ENCODE measurements around the gene RNF166. TPM values are rescaled to one million over a fixed set of nuclear protein-coding genes. Genes with fewer than 3 reads are reported as not detected.

RNF166 gene
- polyA plus RNA-seq, 1 donor from 2014 or later, result 34.4 TPM

DNA sequence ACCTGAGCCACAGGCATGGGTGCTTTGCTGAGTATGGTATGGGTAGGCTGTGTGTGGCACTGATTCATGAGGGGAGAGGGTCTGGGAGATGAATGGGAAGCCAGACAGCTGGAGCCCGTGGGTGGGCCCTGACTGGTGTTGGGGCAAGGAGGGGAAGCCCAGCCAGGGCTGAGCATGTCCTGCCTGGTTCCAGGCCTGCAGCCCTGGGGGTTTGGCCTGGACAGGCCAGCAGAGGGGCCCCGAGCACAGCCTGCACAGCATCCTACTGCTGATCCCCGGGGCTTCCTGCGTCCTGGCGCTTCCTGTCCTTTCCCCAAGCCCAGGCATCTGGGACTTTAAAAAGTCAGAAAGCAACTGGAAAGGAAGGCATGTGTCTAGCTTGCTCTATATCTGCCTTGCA lies 38.7 kb downstream of the RNF166 start:
- Histone ChIP-seq H3K27me3 (ENCODE audit: insufficient read depth, low read depth, low read length) (no peaks in the 10 kb centered on the region), H2AFZ (ENCODE audit: low read depth, low read length) (no peak overlapping the region), H3K79me2 (replicated peaks; ENCODE audit: insufficient read depth, low read length) (peaks cover 6% of the 10 kb centered on the region), H3K4me2 (ENCODE audit: low read length) (no peak overlapping the region), H3K4me3 (ENCODE audit: low read length) (no peak overlapping the region), H4K20me1 (ENCODE audit: insufficient read depth) (no peaks in the 10 kb centered on the region), H3F3A (ENCODE audit: insufficient read depth, low read length, poor library complexity, severe bottlenecking) (no peaks in the 10 kb centered on the region), H3K9me3 (ENCODE audit: low read length) (no peaks in the 10 kb centered on the region), H3K9me2 (ENCODE audit: insufficient read depth, low read length) (no peaks in the 10 kb centered on the region), H3K36me3 (ENCODE audit: insufficient read depth, low read length) (no peaks in the 10 kb centered on the region), H3K27ac (ENCODE audit: low read length) (no peak overlapping the region), H3K9ac (ENCODE audit: low read length) (no peak overlapping the region)
- no peak for TF ChIP-seq MXI1 (conservative IDR thresholded peaks at IDR 0.05; ENCODE audit: poor library complexity, severe bottlenecking)
- TF ChIP-seq SMC3 (conservative IDR thresholded peaks at IDR 0.05; ENCODE audit: poor library complexity), result no peak

DNA sequence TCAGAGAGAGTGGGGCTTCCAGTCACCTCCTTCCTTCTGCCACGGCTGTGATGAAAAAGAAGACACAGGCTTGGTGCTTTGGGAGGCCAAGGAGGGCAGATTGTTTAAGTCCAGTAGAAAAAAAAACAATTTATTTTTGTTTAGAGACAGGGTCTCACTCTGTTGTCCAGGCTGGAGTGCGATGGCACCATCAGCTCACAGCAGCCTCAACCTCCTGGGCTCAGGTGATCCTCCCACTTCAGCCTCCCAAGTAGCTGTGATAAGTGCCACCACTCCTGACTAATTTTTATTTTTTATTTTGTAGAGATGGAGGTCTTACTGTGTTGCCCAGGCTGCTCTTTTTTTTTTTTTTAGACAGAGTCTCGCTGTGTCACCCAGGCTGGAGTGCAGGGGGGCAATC lies 40.6 kb downstream of the RNF166 start:
- Histone ChIP-seq H3K4me3 (ENCODE audit: low read length) (no peak overlapping the region), H3F3A (ENCODE audit: insufficient read depth, low read length, poor library complexity, severe bottlenecking) (no peaks in the 10 kb centered on the region), H3K9ac (ENCODE audit: low read length) (no peak overlapping the region), H4K20me1 (ENCODE audit: insufficient read depth) (no peaks in the 10 kb centered on the region), H3K36me3 (ENCODE audit: insufficient read depth, low read length) (no peaks in the 10 kb centered on the region), H3K27ac (ENCODE audit: low read length) (no peak overlapping the region), H3K4me2 (ENCODE audit: low read length) (no peak overlapping the region), H3K27me3 (ENCODE audit: insufficient read depth, low read depth, low read length) (no peaks in the 10 kb centered on the region), H3K9me3 (ENCODE audit: low read length) (no peaks in the 10 kb centered on the region), H3K79me2 (replicated peaks; ENCODE audit: insufficient read depth, low read length) (peaks cover 23% of the 10 kb centered on the region), H3K9me2 (ENCODE audit: insufficient read depth, low read length) (no peaks in the 10 kb centered on the region), H2AFZ (ENCODE audit: low read depth, low read length) (no peak overlapping the region)
- TF ChIP-seq, protein P1, sequence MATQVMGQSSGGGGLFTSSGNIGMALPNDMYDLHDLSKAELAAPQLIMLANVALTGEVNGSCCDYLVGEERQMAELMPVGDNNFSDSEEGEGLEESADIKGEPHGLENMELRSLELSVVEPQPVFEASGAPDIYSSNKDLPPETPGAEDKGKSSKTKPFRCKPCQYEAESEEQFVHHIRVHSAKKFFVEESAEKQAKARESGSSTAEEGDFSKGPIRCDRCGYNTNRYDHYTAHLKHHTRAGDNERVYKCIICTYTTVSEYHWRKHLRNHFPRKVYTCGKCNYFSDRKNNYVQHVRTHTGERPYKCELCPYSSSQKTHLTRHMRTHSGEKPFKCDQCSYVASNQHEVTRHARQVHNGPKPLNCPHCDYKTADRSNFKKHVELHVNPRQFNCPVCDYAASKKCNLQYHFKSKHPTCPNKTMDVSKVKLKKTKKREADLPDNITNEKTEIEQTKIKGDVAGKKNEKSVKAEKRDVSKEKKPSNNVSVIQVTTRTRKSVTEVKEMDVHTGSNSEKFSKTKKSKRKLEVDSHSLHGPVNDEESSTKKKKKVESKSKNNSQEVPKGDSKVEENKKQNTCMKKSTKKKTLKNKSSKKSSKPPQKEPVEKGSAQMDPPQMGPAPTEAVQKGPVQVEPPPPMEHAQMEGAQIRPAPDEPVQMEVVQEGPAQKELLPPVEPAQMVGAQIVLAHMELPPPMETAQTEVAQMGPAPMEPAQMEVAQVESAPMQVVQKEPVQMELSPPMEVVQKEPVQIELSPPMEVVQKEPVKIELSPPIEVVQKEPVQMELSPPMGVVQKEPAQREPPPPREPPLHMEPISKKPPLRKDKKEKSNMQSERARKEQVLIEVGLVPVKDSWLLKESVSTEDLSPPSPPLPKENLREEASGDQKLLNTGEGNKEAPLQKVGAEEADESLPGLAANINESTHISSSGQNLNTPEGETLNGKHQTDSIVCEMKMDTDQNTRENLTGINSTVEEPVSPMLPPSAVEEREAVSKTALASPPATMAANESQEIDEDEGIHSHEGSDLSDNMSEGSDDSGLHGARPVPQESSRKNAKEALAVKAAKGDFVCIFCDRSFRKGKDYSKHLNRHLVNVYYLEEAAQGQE (IDR thresholded peaks at IDR 0.05; ENCODE audit: borderline replicate concordance), result no peak
- TF ChIP-seq SMC3 (conservative IDR thresholded peaks at IDR 0.05; ENCODE audit: poor library complexity) (no peak), TAF1 (IDR thresholded peaks at IDR 0.05; ENCODE audit: low read depth) (no peak), MXI1 (conservative IDR thresholded peaks at IDR 0.05; ENCODE audit: poor library complexity, severe bottlenecking) (no peak), RAD21 (conservative IDR thresholded peaks at IDR 0.05) (no peak), POLR2AphosphoS5 (IDR thresholded peaks at IDR 0.05) (no peak), EZH2 (IDR thresholded peaks at IDR 0.05; ENCODE audit: borderline replicate concordance, insufficient read depth, low read length, poor library complexity, severe bottlenecking) (no peak), EP300 (conservative IDR thresholded peaks at IDR 0.05; ENCODE audit: poor library complexity, severe bottlenecking) (no peak)
- TF ChIP-seq, protein P2, sequence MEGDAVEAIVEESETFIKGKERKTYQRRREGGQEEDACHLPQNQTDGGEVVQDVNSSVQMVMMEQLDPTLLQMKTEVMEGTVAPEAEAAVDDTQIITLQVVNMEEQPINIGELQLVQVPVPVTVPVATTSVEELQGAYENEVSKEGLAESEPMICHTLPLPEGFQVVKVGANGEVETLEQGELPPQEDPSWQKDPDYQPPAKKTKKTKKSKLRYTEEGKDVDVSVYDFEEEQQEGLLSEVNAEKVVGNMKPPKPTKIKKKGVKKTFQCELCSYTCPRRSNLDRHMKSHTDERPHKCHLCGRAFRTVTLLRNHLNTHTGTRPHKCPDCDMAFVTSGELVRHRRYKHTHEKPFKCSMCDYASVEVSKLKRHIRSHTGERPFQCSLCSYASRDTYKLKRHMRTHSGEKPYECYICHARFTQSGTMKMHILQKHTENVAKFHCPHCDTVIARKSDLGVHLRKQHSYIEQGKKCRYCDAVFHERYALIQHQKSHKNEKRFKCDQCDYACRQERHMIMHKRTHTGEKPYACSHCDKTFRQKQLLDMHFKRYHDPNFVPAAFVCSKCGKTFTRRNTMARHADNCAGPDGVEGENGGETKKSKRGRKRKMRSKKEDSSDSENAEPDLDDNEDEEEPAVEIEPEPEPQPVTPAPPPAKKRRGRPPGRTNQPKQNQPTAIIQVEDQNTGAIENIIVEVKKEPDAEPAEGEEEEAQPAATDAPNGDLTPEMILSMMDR (IDR thresholded peaks at IDR 0.05; ENCODE audit: poor library complexity, severe bottlenecking), result no peak

DNA sequence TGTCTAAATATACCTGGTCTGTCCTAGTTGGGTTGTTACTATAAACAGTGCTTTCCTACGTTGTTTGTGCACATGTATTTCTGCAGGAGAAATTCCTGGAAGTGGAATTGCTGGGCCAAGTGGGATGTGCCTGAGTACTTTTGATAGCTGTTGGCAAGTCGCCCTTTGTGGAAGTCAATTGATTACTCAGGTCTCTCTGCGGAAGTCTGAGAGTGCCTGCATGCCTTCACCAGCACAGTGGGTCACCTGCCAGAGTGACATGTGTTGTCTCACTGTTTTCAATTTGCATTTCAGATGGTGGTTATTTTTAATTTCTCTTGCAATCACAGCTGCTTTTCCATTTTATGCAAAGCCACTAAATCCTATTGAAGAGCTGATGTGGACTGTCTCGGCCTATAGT lies 41.1 kb downstream of the RNF166 start:
- Histone ChIP-seq H4K20me1 (ENCODE audit: insufficient read depth) (no peaks in the 10 kb centered on the region), H2AFZ (ENCODE audit: low read depth, low read length) (no peak overlapping the region), H3K36me3 (ENCODE audit: insufficient read depth, low read length) (no peaks in the 10 kb centered on the region), H3K27ac (ENCODE audit: low read length) (no peak overlapping the region), H3K9me2 (ENCODE audit: insufficient read depth, low read length) (no peaks in the 10 kb centered on the region), H3F3A (ENCODE audit: insufficient read depth, low read length, poor library complexity, severe bottlenecking) (no peaks in the 10 kb centered on the region), H3K79me2 (replicated peaks; ENCODE audit: insufficient read depth, low read length) (peaks cover 24% of the 10 kb centered on the region), H3K9me3 (ENCODE audit: low read length) (no peaks in the 10 kb centered on the region), H3K4me2 (ENCODE audit: low read length) (no peak overlapping the region), H3K27me3 (ENCODE audit: insufficient read depth, low read depth, low read length) (no peaks in the 10 kb centered on the region), H3K4me3 (ENCODE audit: low read length) (no peak overlapping the region), H3K9ac (ENCODE audit: low read length) (no peak overlapping the region)
- no peak for TF ChIP-seq TAF1 (IDR thresholded peaks at IDR 0.05; ENCODE audit: low read depth)
- TF ChIP-seq SMC3 (conservative IDR thresholded peaks at IDR 0.05; ENCODE audit: poor library complexity), result no peak
- no peak for TF ChIP-seq RAD21 (conservative IDR thresholded peaks at IDR 0.05)
- TF ChIP-seq, protein P2 (IDR thresholded peaks at IDR 0.05; ENCODE audit: poor library complexity, severe bottlenecking), result no peak
- TF ChIP-seq, protein P1 (IDR thresholded peaks at IDR 0.05; ENCODE audit: borderline replicate concordance), result no peak
- no peak for TF ChIP-seq EZH2 (IDR thresholded peaks at IDR 0.05; ENCODE audit: borderline replicate concordance, insufficient read depth, low read length, poor library complexity, severe bottlenecking)
- TF ChIP-seq MXI1 (conservative IDR thresholded peaks at IDR 0.05; ENCODE audit: poor library complexity, severe bottlenecking), result no peak
- no peak for TF ChIP-seq EP300 (conservative IDR thresholded peaks at IDR 0.05; ENCODE audit: poor library complexity, severe bottlenecking)
- TF ChIP-seq POLR2AphosphoS5 (IDR thresholded peaks at IDR 0.05), result no peak

All from neural cell (in vitro differentiated cells).